HEK293T (cell line): ENCODE measurements around the gene WDR90.

ENCODE experiments used
- BHLHE40 ChIP-seq: fragments of 450-650 bp; IDR thresholded peaks from 2 replicates; pipeline ENCODE4 v1.6.1; 2016; ENCODE audit warnings: mild to moderate bottlenecking, moderate library complexity, borderline replicate concordance
- L3MBTL2 ChIP-seq: fragments of 450-650 bp; conservative IDR thresholded peaks from 2 replicates; pipeline ENCODE4 v1.6.1; 2016; ENCODE audit warnings: mild to moderate bottlenecking
- NFRKB ChIP-seq: fragments of 450-650 bp; IDR thresholded peaks from 2 replicates; pipeline ENCODE4 v1.6.1; 2016; ENCODE audit warnings: mild to moderate bottlenecking, moderate library complexity
- SP1 ChIP-seq: fragments of 450-650 bp; IDR thresholded peaks from 2 replicates; pipeline ENCODE4 v1.6.1; 2017
- SUZ12 ChIP-seq: fragments of 450-650 bp; IDR thresholded peaks from 2 replicates; pipeline ENCODE4 v1.6.1; 2016; ENCODE audit warnings: mild to moderate bottlenecking
- TF ChIP-seq, protein P1 (sequence below): fragments of 450-650 bp; IDR thresholded peaks from 2 replicates; pipeline ENCODE4 v1.6.1; 2016

GRCh38 chr16:649631-650030 is 466 bp downstream of the WDR90 start:
- TF ChIP-seq SP1 (no peak), BHLHE40 (no peak), SUZ12 (no peak), NFRKB (no peak), L3MBTL2 (no peak)
- TF ChIP-seq, protein P1, sequence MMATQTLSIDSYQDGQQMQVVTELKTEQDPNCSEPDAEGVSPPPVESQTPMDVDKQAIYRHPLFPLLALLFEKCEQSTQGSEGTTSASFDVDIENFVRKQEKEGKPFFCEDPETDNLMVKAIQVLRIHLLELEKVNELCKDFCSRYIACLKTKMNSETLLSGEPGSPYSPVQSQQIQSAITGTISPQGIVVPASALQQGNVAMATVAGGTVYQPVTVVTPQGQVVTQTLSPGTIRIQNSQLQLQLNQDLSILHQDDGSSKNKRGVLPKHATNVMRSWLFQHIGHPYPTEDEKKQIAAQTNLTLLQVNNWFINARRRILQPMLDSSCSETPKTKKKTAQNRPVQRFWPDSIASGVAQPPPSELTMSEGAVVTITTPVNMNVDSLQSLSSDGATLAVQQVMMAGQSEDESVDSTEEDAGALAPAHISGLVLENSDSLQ = no peak
